Liver (tissue), 3 donors: ENCODE results near the gene DUSP2.

Source experiments
- CTCF ChIP-seq: fragments of 150-350 bp; IDR thresholded peaks from 2 replicates; pipeline ENCODE4 v1.5.1; 2017; ENCODE audit warnings: improper control_type of control experiment, low read depth, low read length; ENCODE audit not compliant: missing input control
- FOXA1 ChIP-seq: IDR thresholded peaks from 2 replicates; pipeline ENCODE4 v1.6.1; 2016; ENCODE audit warnings: antibody characterized with exemption
- GABPA ChIP-seq, 2 donors: IDR thresholded peaks in 1 of 2; conservative IDR thresholded peaks in 1 of 2; 2 replicates each; pipeline ENCODE4 v1.6.1; 2016; ENCODE audit warnings: antibody characterized with exemption in 2 of 2, mild to moderate bottlenecking in 1 of 2, moderate library complexity in 1 of 2
- JUND ChIP-seq, 2 donors: IDR thresholded peaks; 2 replicates each; pipeline ENCODE4 v1.6.1; 2016; ENCODE audit warnings: antibody characterized with exemption in 2 of 2
- RAD21 ChIP-seq, 2 donors: IDR thresholded peaks; 2 replicates each; pipeline ENCODE4 v1.6.1; 2016; ENCODE audit warnings: antibody characterized with exemption in 2 of 2, mild to moderate bottlenecking in 2 of 2
- REST ChIP-seq: IDR thresholded peaks from 2 replicates; pipeline ENCODE4 v1.6.1; 2016; ENCODE audit warnings: antibody characterized with exemption, mild to moderate bottlenecking
- SP1 ChIP-seq: IDR thresholded peaks from 2 replicates; pipeline ENCODE4 v1.6.1; 2018; ENCODE audit warnings: antibody characterized with exemption, mild to moderate bottlenecking
- TAF1 ChIP-seq: conservative IDR thresholded peaks from 2 replicates; pipeline ENCODE4 v1.6.1; 2016; ENCODE audit warnings: antibody characterized with exemption, mild to moderate bottlenecking
- ZBTB33 ChIP-seq: IDR thresholded peaks from 2 replicates; pipeline ENCODE4 v1.6.1; 2016; ENCODE audit warnings: antibody characterized with exemption
- donor health status: healthy.
- donor health status: healthy.

- TF ChIP-seq CTCF (no peak), RAD21 (IDR thresholded peaks at IDR 0.05) (no peak), GABPA (IDR thresholded peaks at IDR 0.05 in 1 of 2, conservative IDR thresholded peaks at IDR 0.05 in 1 of 2) (no peak), REST (no peak), JUND (IDR thresholded peaks at IDR 0.05) (no peak), TAF1 (no peak), FOXA1 (no peak), SP1 (no peak), ZBTB33 (no peak)
Observed at GRCh38 chr2:96167407-96168013, 22.3 kb upstream of the DUSP2 start.
